CD4-positive, alpha-beta T cell treated with Interleukin-21 for 1 hour (primary cell): Measurements from ENCODE around the gene AGRN.
"Not testable (repeated sequence)": the region's sequence is repeated elsewhere in the genome, so short reads cannot be mapped to it uniquely, and the experiment has no call there.

Experiments
- DNase-seq: peaks from one replicate; pipeline ENCODE4 v3.0.0-alpha.2; 2020

AGRN gene

GRCh38 chr1:1001057-1001783, 18.7 kb upstream of the AGRN start:
- no peak for DNase-seq

- DNase-seq: no peak
These were observed 16.1 kb upstream of the AGRN start for GRCh38 chr1:1003618-1004419.

- DNase-seq: no peak
These were observed 15.5 kb upstream of the AGRN start for GRCh38 chr1:1004420-1004779.

DNA sequence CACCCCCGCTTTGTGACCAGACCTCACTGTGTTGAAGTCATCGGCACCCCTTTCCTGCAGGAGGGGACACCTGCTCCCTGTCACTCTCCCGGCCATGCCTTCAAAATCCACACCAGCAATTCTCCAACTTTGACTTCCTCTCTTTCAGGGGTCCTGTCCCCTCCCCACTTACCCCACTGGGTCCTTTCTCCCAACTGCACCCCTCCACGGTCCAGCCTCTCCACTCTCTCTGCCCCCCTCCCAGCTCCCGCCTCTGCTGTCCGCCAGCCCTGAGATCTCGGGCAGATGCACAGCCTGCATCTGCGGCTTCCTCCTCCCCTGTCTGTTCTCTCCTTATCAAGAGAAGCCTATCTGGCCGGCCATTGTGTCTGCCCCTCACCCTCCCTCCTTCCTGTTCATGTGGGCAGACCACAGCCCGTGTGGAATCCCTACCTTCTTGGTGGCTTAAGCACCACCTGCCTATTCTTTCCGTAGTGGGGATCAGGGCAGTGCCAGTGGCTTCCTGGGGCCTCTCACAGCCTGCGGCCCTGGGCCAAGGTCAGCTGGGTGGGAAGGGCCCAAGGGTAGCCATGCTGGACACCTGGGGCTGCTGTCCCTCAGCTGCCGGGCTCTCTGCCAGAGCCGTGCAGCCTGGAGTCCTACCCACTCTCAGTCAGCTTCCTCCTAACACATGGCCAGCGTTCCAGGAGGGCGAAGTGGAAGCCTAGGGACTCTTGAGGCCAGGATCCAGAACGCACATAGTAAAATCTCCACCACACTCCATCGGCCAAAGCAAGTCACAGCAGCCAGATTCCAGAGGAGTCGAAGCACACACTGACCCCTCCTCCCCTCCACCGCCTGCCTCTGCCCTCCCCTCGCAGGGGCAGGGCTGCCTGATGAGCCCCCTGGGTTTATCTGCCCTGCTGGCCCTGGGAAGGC, 14.9 kb upstream of the AGRN start:
- no peak for DNase-seq

- no peak for DNase-seq
These were observed 14.1 kb upstream of the AGRN start for GRCh38 chr1:1005774-1006304.

DNA sequence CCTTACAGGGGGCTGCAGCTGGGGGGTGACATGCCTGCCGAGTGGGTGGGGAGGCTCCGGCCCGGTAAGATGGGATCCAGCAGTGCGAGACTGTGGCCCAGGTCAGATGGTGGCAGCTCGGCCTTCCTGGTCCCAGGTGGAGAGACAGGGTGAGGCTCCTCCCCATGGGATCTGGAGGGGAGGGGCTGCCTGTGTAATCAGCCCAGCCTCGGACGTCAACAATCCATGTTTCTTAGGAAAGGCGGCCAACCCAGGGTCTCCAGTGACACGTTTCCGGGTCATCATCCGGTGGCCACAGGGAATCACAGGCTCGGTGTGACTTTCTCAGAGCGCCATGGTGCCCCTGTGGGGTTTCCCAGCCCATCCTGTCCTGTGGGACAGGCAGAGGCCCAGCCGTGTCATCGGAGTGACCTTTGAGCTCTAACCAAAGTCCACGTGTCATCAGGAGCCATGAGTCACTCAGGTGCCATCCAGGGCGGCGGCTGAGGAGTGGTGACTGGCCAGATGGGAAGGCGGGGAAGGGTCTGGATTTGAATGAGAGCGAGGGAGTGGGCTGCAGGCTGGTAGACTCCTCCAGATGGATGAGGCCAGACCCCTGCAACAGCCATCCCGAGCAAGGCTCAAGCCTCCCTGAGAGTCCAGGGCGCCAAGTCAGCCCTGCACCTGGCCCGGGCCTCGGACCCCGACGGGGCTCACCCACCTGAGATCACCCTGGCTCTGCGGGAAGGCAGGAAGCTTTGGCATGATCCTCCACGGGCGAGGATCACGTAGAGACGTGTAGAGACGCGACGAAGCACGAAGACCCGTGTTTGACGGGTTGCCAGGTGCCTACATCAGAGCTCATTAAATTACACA, 13.4 kb upstream of the AGRN start:
- no peak for DNase-seq

DNA sequence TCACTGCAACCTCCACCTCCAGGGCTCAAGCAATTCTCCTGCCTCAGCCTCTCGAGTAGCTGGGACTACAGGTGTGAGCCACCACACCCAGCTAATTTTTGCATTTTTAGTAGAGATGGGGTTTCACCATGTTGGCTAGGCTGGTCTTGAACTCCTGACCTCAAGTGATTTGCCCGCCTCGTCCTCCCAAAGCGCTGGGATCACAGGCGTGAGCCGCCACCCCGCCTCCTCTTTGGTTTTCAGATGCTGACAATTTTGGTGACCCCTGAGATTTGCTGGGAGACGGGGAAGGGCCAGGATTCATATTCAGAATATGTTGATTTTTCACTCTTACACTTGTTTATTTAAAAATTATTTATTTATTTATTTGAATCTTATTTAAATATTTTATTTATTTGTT, 9.8 kb upstream of the AGRN start:
- not testable (repeated sequence) for DNase-seq

DNA sequence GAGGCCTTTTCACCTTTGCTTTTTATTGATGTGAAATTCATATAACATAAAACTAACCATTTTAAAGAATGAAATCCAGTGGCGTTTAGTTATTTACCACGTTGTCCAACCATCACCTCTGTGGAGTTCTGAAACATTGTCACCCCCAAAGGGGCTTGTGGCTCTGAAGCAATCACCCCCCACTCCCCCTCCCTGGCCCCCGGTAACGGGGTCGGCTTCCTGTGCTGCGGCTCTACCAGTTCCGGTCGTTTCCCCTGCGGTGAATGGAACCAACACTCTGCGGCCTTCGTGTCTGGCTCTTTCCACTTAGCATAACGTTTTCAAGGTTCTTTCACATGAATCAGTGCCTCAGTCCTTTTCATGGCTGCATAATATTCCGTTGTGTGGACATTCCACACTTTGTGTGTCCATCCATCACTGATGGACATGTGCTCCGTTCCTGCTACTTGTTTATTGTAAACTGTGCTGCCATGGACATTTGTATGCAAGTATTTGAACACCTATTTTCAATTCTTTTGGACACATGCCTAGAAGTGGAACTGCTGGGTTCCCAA, 8.4 kb upstream of the AGRN start:
- DNase-seq: no peak

- not testable (repeated sequence) for DNase-seq
These were observed 7.2 kb upstream of the AGRN start for GRCh38 chr1:1012736-1013104.

- DNase-seq: peak; percentile 91
These were observed 6.6 kb upstream of the AGRN start, which contains the start of gene ISG15 for GRCh38 chr1:1013105-1013921. ISG15 (plus strand) TSS chr1:1013497; CDS start chr1:1013574, 77 bp downstream.

- peak; percentile 54 for DNase-seq
These were observed 5.8 kb upstream of the AGRN start for GRCh38 chr1:1013922-1014648.

DNA sequence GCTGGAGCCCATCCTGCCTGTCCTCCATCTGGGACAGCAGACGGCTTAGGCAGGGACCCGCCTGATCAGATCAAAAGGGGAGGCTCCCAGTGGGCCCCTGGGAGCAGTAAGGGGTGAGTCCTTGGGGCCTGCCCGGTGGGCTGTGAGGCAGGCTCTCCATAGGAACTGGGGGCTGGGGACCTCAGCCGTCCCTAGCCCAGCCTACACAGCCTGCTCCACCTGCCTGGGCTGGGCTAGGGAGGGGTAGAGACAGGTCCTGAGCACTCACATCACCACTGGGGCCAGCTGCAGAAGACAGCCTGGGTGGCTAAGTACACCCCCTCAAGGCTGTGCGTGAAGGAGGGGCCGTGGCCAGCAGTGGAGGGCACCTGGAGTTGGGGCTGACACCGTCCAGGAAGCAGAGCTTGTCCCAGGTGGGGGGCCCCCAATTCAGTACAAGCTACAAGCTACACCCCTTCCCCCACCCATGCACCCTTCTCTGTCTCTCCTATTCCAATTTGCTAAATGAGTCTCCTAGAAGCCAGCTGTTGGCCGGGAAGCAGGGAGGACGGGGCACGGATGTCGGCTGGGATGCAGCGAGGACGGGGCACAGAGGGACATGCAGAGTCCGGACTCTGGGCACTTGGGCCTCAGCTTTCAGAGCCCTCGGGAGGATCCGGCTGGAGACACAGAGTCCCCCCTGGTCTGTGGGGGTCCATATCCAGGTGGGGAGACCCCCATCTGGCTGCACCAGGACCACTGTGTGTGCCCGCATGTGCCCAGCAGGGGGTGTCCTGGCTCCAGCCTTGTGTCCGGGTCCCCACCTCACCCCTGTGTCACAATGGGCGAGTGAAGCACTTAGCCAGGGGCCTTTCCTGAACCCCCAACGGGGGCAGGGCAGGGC, 4.9 kb upstream of the AGRN start:
- DNase-seq: no peak

DNA sequence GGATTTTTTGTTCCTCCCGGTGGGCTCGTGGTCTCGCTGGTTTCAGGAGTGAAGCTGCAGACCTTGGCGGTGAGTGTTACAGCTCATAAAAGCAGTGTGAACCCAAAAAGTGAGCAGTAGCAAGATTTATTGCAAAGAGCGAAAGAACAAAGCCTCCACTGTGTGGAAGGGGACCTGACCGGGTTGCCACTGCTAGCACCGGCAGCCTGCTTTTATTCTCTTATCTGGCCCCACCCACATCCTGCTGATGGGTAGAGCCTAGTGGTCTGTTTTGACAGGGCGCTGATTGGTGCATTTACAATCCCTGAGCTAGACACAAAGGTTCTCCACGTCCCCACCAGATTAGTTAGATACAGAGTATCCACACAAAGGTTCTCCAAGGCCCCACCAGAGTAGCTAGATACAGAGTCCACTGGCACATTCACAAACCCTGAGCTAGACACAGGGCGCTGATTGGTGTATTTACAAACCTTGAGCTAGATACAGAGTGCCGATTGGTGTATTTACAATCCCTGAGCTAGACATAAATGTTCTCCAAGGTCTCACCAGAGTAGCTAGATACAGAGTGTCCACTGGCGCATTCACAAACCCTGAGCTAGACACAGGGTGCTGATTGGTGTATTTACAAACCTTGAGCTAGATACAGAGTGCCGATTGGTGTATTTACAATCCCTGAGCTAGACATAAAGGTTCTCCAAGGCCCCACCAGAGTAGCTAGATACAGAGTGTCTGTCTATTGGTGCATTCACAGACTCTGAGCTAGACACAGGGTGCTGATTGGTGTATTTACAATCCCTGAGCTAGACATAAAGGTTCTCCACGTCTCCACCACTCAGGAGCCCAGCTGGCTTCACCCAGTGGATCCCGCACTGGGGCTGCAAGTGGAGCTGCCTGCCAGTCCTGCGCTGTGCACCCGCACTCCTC, 2.3 kb upstream of the AGRN start:
- not testable (repeated sequence) for DNase-seq

DNA sequence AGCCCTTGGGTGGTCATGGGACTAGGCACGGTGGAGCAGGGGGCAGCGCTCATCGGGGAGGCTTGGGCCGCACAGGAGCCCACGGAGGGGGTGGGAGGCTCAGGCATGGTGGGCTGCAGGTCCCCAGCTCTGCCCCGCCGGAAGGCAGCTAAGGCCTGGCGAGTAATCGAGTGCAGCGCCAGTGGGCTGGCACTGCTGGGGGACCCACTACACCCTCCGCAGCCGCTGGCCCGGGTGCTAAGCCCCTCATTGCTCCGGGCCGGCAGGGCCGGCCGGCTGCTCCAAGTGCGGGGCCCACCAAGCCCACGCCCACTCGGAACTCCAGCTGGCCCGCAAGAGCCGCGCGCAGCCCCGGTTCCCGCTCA, 1.6 kb upstream of the AGRN start:
- DNase-seq: not testable (repeated sequence)

DNA sequence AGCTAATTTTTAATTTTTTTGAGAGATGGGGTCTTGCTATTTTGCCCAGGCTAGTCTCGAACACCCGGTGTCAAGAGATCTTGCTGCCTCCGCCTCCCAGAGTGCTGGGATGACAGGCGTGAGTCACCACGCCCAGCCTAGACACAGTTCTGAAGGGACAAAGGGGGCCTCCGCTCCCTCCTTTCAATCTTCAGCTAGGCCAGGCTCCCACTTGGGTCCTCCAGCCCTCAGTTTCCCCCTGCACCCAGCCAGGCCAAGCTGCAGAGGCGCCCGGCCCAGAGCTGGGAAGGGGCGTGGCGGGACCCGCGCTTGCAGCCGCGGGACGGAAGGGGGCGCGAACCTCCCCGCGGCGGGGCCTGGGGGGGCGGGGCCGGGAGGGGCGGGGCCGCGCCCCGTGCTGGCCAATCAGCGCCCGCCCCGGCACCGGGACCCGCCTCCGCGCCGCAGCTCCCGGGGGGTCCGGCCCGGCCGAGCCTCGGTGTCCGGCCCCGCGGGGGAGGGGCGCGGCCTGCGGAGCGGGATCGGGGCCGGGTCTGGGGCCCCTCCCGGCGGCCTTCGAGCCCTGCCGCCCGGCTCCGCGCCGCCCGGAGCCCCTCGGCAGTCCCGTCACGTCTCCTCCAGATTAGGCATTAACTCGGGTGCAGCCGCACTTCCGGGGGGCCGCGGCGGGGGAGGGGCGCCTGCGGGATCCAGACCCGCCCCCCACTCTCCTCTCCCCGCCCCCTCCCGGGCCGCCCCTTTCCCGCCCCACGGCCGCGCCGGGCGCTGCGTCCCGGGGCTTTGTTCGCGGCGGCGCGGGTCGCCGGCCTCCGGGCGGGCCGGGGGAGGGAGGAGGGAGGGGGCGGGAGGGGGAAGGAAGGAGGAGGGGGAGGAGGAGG, 559 bp upstream of the AGRN start:
- DNase-seq: peak; percentile 79

DNA sequence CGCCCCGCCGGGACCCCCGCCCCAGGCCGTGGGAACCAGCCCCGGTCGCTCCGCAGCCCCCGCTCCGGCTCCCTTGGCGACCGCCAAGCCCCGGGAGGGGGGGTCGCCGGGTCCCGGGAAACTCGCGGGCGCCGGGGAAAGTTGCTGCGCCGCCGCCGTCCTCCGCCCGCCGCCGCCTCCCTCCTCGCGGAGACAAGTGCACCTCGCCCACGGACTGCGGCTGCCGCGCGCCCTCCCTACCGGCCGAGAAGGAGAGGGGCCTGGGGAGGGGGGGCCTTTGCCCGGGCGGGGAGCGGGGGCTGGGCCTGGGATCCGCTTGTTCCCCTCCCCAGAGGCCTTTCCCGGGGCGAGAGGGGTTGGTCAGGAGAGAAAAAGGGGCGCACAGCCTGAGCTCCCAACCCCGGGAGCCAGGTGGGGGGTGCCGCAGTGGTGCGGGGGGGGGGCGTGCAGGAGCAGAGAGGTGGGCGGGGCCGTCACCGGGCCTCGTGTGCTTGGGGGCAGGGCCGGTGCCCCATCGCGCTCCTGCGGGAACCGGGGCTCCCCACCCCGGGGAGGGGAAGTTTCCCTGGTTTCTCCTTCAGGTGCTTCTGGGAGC, 592 bp downstream of the AGRN start:
- no peak for DNase-seq
